Activated CD4-positive, alpha-beta T cell treated with anti-CD3 and anti-CD28 coated beads for 36 hours (primary cell): ENCODE results near the gene MRRF. TPM values are rescaled to one million over a fixed set of nuclear protein-coding genes. Genes with fewer than 3 reads are reported as not detected.

Experiments used
- ATAC-seq: fragments of 200-7000 bp; cut with Tn5 transposase; one replicate; pipeline ENCODE4 v1.10.0; 2021; ENCODE audit warnings: mild to moderate bottlenecking, moderate library complexity
- CTCF ChIA-PET: fragments of 350-600 bp; sonication (Branson Sonifier 250); formaldehyde crosslinking; loops from one replicate; lab custom pipeline; 2021; ENCODE audit warnings: antibody characterized with exemption; lab: Charles Lee
- POLR2A ChIA-PET: fragments of 350-600 bp; sonication (Branson Sonifier 250); formaldehyde crosslinking; loops from one replicate; lab custom pipeline; 2021; ENCODE audit warnings: antibody characterized with exemption, inconsistent platforms; lab: Charles Lee
- DNase-seq: peaks from one replicate; pipeline ENCODE4 v3.0.0-alpha.2; 2020
- H3K27ac Mint-ChIP-seq: one replicate; pipeline ENCODE4 v1.8.0; 2021; ENCODE audit warnings: mixed read lengths
- H3K27me3 Mint-ChIP-seq: one replicate; pipeline ENCODE4 v1.8.0; 2021; ENCODE audit warnings: mixed read lengths
- H3K36me3 Mint-ChIP-seq: one replicate; pipeline ENCODE4 v1.8.0; 2021; ENCODE audit warnings: low read depth, mixed read lengths
- H3K4me1 Mint-ChIP-seq: one replicate; pipeline ENCODE4 v1.8.0; 2021; ENCODE audit warnings: mixed read lengths
- H3K4me3 Mint-ChIP-seq: one replicate; pipeline ENCODE4 v1.8.0; 2021; ENCODE audit warnings: mild to moderate bottlenecking, moderate library complexity, mixed read lengths
- H3K9me3 Mint-ChIP-seq: one replicate; pipeline ENCODE4 v1.8.0; 2021; ENCODE audit warnings: low read depth, mixed read lengths
- intact Hi-C, 2 experiments: fragments of 100-400 bp; cut with DNase I in 1 of 2; cut with micrococcal nuclease in 1 of 2; formaldehyde crosslinking; loops; one replicate each; pipeline versions ENCODE4 v1.14.2 to v1.15.1; 2022 to 2024; cut with DNase I, micrococcal nuclease
- total RNA-seq, 2 experiments: library from RNA; stranded (reverse); gene quantifications; one replicate each; pipeline ENCODE4 v1.2.3, GENCODE V29; 2021

Gene MRRF
- total RNA-seq, 2 experiments from 2014 or later: 57.3 to 61.5 TPM

DNA sequence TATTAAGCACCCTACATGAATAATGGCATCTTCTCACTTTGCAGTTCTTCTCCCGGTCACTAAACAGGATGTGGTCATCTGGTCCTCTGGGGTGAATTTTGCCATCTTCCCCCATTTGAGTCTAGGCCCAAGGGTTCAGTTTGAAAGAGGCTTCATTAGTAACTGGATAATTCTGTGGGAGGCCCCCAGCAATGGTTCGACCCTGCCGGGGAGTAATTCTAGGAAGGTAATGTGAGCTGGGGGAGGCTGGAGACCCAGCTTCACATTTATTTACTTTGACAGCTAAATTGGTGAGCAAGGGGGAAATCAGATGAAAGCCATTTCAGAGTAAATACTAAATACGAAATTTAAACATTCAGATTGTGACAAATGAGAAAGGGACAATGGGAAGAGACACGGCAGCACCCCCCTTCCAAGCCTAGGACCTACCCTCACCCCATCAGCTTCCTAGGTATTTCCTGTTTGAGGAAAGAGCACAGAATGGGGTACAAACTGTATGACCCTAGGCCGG is 31.8 kb upstream of the MRRF start:
- no peak overlapping the region for H3K4me3 Mint-ChIP-seq
- POLR2A ChIA-PET: no interaction called here
- H3K27ac Mint-ChIP-seq: no peak overlapping the region
- no peaks in the 10 kb centered on the region for H3K9me3 Mint-ChIP-seq
- DNase-seq: no peak
- intact Hi-C loops: no loop called here
- CTCF ChIA-PET: no interaction called here
- no peaks in the 10 kb centered on the region for H3K4me1 Mint-ChIP-seq
- ATAC-seq: no peak
- no peaks in the 10 kb centered on the region for H3K27me3 Mint-ChIP-seq
- H3K36me3 Mint-ChIP-seq: no peaks in the 10 kb centered on the region

DNA sequence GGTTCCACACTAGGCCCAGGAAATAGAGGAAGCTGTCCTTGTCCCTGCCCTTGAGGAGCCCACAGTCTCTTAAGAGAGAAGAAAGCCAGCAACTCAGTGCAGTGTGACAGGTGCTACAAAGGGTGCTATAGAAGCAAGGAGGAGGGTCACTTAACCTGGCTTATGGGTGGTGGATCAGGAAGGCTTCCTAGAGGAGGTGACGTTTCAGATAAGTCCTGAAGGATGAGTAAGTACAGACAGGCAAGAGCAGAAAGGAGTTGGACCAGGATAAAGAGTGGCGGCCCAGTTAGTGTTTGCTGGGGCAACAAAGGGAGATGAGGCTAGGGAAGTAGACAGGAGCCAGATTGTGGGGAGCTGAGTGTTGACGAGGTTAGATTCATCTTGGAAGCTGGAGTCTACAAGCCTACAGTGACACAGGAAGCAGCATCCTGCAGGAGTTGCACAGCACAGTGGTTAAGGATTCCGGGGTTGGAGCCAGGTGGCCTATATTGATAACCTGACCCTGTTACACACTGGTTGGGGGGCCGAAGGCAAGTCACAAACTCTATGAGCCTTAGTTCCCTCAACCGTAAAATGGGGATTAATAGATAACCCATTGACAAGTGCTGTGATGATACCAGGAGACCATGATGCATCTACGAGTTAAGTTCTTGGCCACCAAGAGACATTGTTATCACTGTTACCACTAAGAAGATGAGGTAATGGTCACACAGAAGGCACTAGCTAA is 30.5 kb upstream of the MRRF start:
- Mint-ChIP-seq H3K27me3 (no peaks in the 10 kb centered on the region), H3K4me1 (no peaks in the 10 kb centered on the region), H3K4me3 (no peak overlapping the region), H3K9me3 (no peaks in the 10 kb centered on the region), H3K27ac (no peak overlapping the region), H3K36me3 (peaks cover 3% of the 10 kb centered on the region)
- ChIA-PET POLR2A (no interaction called here), CTCF (no interaction called here)
- intact Hi-C loops: no loop called here
- DNase-seq (no peak), ATAC-seq (no peak)

DNA sequence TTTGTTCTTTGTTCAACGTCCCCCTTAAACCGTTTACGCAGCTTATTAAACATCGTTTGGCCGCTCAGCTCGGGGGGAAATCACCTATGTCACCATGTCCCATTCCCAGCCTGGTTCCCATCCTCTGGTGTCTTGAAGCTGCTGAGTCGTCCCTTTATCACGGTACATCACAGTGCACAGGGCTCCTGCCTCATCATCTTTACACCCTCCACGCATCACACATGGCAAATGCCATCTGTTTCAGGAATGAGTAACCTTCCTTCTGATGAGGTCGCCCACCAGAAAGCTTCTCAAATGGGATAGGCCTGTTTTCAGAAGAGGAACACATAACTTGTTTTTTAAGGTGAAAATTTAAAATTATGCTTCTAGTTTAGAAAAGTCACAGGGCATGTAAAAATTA is 28.0 kb upstream of the MRRF start:
- POLR2A ChIA-PET: interaction anchor here (0.5 kb wide), 1 partner anchor 92 kb away, joined by 3 read pairs; no protein-coding TSS in a partner anchor
- intact Hi-C loops: no loop called here
- no peaks in the 10 kb centered on the region for H3K9me3 Mint-ChIP-seq
- H3K36me3 Mint-ChIP-seq: peaks cover 15% of the 10 kb centered on the region
- no peaks in the 10 kb centered on the region for H3K27me3 Mint-ChIP-seq
- no peak overlapping the region for H3K27ac Mint-ChIP-seq
- no peak overlapping the region for H3K4me3 Mint-ChIP-seq
- CTCF ChIA-PET: interaction anchor here (0.9 kb wide), 1 partner anchor 114 kb away, joined by 3 read pairs; no protein-coding TSS in a partner anchor
- no peak for ATAC-seq
- H3K4me1 Mint-ChIP-seq: no peaks in the 10 kb centered on the region
- no peak for DNase-seq

DNA sequence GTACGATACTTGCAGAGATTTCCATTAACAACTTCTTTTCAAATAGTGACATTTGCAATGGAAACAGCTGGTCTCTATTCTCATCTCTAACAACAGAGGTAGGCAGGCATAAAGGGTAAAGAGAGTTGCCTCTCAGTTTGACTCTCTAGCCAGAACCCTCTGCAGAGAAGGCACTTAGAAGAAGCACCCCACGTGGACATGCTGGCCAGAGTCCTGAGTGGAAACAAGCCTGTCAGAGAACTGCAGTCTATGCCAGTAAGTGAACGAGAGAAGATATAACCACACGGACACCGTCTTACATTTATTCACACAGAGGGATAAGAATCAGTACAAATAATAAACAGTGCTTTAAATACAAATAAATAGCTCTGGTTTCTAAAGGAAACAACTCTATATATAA is 25.0 kb upstream of the MRRF start:
- no peaks in the 10 kb centered on the region for H3K9me3 Mint-ChIP-seq
- intact Hi-C loops: no loop called here
- ChIA-PET CTCF (interaction anchor here (0.5 kb wide), 1 partner anchor 553 kb away, joined by 3 read pairs; no protein-coding TSS in a partner anchor), POLR2A (no interaction called here)
- H3K27me3 Mint-ChIP-seq: no peaks in the 10 kb centered on the region
- H3K4me3 Mint-ChIP-seq: no peak overlapping the region
- peaks cover 32% of the 10 kb centered on the region for H3K36me3 Mint-ChIP-seq
- no peaks in the 10 kb centered on the region for H3K4me1 Mint-ChIP-seq
- H3K27ac Mint-ChIP-seq: no peak overlapping the region
- no peak for DNase-seq
- ATAC-seq: no peak

DNA sequence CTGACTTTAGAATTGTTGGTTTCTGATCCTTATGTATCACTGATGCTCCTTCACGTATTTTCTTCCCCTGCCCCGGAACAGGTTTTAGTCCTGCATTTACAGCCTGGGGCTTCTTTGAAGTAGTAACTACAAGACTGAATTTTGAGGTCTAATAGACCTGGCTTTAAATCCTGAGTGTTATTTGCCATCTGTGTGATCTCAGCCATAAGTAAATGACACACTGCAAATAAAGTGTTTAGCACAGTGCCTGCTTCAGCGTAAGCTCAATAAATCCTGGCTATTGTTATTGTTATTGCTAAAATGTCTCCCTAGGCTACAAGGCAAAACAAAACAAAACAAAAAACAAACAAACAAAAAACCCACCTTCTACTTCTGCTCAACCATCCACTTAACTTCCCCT is 20.3 kb upstream of the MRRF start:
- Mint-ChIP-seq H3K27ac (no peak overlapping the region), H3K36me3 (peaks cover 45% of the 10 kb centered on the region), H3K4me1 (no peaks in the 10 kb centered on the region), H3K27me3 (no peaks in the 10 kb centered on the region), H3K9me3 (no peaks in the 10 kb centered on the region), H3K4me3 (no peak overlapping the region)
- ATAC-seq (no peak), DNase-seq (no peak)
- POLR2A ChIA-PET: no interaction called here
- CTCF ChIA-PET: no interaction called here
- intact Hi-C loops: no loop called here

DNA sequence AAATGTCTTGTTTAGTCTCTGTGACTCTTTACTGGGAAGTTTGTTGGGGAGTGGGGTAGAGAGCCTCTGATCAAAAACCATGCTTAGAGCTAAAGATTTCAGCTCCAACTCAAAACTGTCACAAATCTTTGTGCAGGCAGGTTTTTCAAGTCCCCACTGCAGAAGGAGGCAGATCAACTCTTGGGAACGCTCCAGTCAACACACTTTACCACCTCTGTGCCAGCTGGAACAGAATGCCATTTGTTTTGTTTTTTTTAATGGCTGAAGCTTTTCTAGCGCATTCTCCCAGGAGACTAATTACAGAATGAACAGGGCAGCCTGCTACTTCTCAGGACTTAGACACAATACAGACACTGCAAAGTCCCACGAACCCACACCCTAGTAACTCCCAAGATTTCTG is 18.0 kb upstream of the MRRF start:
- H3K9me3 Mint-ChIP-seq: no peaks in the 10 kb centered on the region
- no peak for DNase-seq
- no peaks in the 10 kb centered on the region for H3K4me1 Mint-ChIP-seq
- no peaks in the 10 kb centered on the region for H3K27me3 Mint-ChIP-seq
- H3K4me3 Mint-ChIP-seq: no peak overlapping the region
- POLR2A ChIA-PET: no interaction called here
- peaks cover 44% of the 10 kb centered on the region for H3K36me3 Mint-ChIP-seq
- ATAC-seq: no peak
- intact Hi-C loops: no loop called here
- CTCF ChIA-PET: interaction anchor here (0.6 to 1.0 kb wide), 3 partner anchors 11 to 119 kb away, joined by 3 read pairs; no protein-coding TSS in a partner anchor
- no peak overlapping the region for H3K27ac Mint-ChIP-seq

DNA sequence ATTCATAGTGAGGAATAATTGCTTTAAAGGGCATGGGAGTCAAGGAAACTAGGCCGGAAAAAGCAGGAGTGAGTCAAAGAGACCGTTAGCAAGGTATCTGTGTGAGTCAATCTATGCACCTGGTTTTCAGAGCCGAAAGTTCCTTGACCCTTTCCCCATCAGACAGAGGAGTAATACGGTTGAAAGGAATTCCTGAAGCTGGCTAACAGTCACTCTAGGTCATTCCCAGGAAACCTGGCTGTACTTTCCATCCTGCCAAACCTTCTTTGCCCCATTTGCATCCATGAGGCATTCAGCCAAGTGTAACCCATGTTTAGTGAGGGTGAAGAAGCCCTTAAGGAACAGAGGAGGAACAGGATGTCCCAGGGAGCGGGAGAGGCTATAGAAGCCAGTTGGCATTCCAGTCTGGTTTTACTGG is 16.2 kb upstream of the MRRF start:
- DNase-seq (no peak), ATAC-seq (no peak)
- peaks cover 40% of the 10 kb centered on the region for H3K36me3 Mint-ChIP-seq
- ChIA-PET POLR2A (interaction anchor here (0.7 kb wide), 1 partner anchor 258 kb away, joined by 3 read pairs; no protein-coding TSS in a partner anchor), CTCF (interaction anchor here (0.7 kb wide), 1 partner anchor 146 kb away, joined by 3 read pairs; no protein-coding TSS in a partner anchor)
- intact Hi-C loops: no loop called here
- H3K4me1 Mint-ChIP-seq: peaks cover 3% of the 10 kb centered on the region
- no peaks in the 10 kb centered on the region for H3K9me3 Mint-ChIP-seq
- no peaks in the 10 kb centered on the region for H3K27me3 Mint-ChIP-seq
- H3K4me3 Mint-ChIP-seq: no peak overlapping the region
- no peak overlapping the region for H3K27ac Mint-ChIP-seq

DNA sequence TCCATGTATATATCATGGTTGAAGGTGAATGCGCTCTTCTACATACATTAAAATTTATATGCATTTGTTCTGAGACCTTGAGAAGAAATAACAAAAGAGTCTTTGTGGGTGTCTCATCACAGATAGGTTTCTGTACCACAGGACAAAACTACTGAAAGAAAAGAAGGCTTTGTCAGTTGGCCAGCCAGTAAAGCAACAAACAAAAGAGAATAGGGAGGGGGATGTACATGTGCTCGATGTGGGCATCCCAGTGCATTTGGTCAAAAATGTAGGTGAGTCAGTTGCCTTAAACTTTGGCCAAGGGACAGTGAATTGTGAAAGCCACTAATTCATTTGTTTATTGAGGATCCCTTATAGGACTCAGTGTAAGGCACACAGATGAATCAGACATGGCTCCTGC is 13.3 kb upstream of the MRRF start:
- no peak overlapping the region for H3K27ac Mint-ChIP-seq
- H3K4me1 Mint-ChIP-seq: peaks cover 7% of the 10 kb centered on the region
- H3K4me3 Mint-ChIP-seq: no peak overlapping the region
- DNase-seq (no peak), ATAC-seq (no peak)
- POLR2A ChIA-PET: no interaction called here
- CTCF ChIA-PET: no interaction called here
- intact Hi-C loops: no loop called here
- H3K9me3 Mint-ChIP-seq: no peaks in the 10 kb centered on the region
- peaks cover 36% of the 10 kb centered on the region for H3K36me3 Mint-ChIP-seq
- no peaks in the 10 kb centered on the region for H3K27me3 Mint-ChIP-seq

DNA sequence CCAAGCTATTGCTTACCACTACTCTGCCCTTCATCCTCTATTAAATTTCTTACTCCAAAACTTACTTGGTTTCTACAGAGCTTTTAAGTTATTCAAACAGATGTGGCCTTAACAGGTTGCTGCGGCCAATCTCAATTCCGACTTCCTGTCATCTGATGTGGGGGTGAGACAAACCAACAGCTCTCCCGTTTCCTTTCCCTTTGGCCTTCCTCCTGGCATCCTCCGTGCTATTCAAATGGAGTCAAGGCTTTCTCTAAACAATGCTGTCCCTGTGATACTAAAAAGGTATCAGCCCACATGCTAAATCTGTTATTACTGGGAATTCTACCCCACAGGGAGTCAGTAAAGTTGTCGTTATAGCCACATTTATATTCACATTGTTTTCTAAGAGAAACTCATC is 11.9 kb upstream of the MRRF start:
- DNase-seq (no peak), ATAC-seq (no peak)
- H3K36me3 Mint-ChIP-seq: peaks cover 27% of the 10 kb centered on the region
- ChIA-PET CTCF (interaction anchor here (0.8 to 1.2 kb wide), 2 partner anchors 10 to 15 kb away, joined by 3 to 4 read pairs; no protein-coding TSS in a partner anchor), POLR2A (no interaction called here)
- H3K27ac Mint-ChIP-seq: no peak overlapping the region
- H3K4me3 Mint-ChIP-seq: no peak overlapping the region
- no peaks in the 10 kb centered on the region for H3K27me3 Mint-ChIP-seq
- intact Hi-C loops: no loop called here
- peaks cover 7% of the 10 kb centered on the region for H3K4me1 Mint-ChIP-seq
- H3K9me3 Mint-ChIP-seq: no peaks in the 10 kb centered on the region

DNA sequence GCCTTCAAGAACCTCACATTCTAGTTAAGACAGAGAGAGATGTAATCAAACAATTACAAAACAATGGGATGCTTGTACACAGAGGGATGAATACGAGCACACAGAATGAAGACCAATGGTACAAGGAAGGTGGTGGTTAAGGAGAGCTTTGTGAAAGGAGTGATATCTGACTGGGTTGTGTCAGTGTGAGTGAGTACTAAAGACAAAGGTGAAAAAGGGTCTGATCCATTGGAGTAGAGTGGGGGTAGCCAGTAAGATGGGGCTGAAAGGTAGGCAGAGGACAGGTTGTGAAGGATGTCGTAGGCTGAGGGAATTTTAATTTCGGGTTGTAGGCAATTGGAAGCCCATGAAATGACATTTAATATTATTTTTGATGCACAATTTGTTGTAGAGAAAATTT is 9.9 kb upstream of the MRRF start:
- intact Hi-C loops: no loop called here
- no peak overlapping the region for H3K4me3 Mint-ChIP-seq
- no peak for DNase-seq
- peaks cover 35% of the 10 kb centered on the region for H3K36me3 Mint-ChIP-seq
- no peak overlapping the region for H3K27ac Mint-ChIP-seq
- H3K9me3 Mint-ChIP-seq: no peaks in the 10 kb centered on the region
- H3K27me3 Mint-ChIP-seq: no peaks in the 10 kb centered on the region
- ATAC-seq: no peak
- POLR2A ChIA-PET: no interaction called here
- peaks cover 7% of the 10 kb centered on the region for H3K4me1 Mint-ChIP-seq
- CTCF ChIA-PET: no interaction called here

DNA sequence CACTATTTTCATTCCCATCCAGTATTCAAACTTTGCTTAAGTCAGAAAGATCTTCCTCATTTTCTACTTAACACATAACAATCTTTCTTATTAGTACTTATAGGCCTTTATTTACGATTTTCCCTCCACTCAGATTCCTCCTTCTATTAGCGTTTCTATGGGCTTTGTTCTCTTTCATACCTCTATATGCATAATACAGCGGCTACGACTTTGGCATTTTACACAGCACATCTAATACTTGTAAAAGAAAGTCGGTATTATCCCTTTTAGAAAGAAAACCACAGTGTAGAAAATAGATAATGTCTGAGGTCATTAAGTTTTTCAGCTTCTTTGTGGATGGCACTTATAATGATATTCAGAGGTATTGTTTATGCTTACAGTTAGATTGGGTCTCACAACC is 8.5 kb upstream of the MRRF start:
- H3K27ac Mint-ChIP-seq: peak overlapping the region; percentile 47
- intact Hi-C loops: no loop called here
- H3K27me3 Mint-ChIP-seq: no peaks in the 10 kb centered on the region
- POLR2A ChIA-PET: no interaction called here
- peaks cover 36% of the 10 kb centered on the region for H3K36me3 Mint-ChIP-seq
- no peaks in the 10 kb centered on the region for H3K9me3 Mint-ChIP-seq
- no peak overlapping the region for H3K4me3 Mint-ChIP-seq
- CTCF ChIA-PET: no interaction called here
- DNase-seq: no peak
- no peak for ATAC-seq
- H3K4me1 Mint-ChIP-seq: peaks cover 7% of the 10 kb centered on the region

DNA sequence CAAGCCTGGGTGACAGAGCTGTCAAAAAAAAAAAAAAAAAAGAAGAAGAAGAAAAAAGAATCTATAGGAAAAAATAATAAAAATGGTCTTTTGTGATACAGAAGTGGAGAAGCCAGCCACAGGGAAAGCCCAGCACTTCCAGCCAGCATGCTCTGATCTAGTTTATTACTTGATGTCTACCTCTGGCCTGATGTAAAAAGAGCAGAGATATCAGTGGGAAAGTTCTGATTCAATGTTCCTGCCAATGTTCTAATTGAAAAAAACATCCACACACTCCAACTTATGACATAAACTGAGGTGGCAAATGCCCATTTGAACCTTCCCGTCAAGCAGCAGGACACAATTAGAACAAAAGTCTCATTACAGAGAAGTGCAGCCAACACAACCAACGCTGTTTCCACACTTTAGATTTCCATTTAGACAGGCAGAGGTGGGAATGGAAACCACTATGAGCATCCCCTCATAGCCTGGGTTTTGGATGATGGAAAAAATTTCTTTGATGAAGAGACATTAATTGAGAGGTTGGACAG is 5.7 kb upstream of the MRRF start:
- DNase-seq (no peak), ATAC-seq (no peak)
- Mint-ChIP-seq H3K9me3 (no peaks in the 10 kb centered on the region), H3K4me1 (peaks cover 31% of the 10 kb centered on the region), H3K27me3 (no peaks in the 10 kb centered on the region), H3K27ac (no peak overlapping the region), H3K36me3 (peaks cover 32% of the 10 kb centered on the region), H3K4me3 (no peak overlapping the region)
- ChIA-PET POLR2A (no interaction called here), CTCF (no interaction called here)
- intact Hi-C loops: no loop called here
